Measurements from ENCODE around the gene PI4K2A. TPM values are rescaled to one million over a fixed set of nuclear protein-coding genes. Genes with fewer than 3 reads are reported as not detected.

Gene PI4K2A
- total and polyA plus RNA-seq, 8 donors, result 4.2 to 13.6 (median 9.7) TPM

- WGBS, 5 donors, result 82 to 92% (median 89%) methylated on average over 3 of the region's 3 CpGs
- Histone ChIP-seq H3K9me3 (no peaks in the 10 kb centered on the region), H3K27ac (peak overlapping the region in 1 of 5 donors; percentile 9), H3K4me1 (peaks cover 17 to 38% (median 24%) of the 10 kb centered on the region in 4 donors), H3K27me3 (no peaks in the 10 kb centered on the region), H3K4me3 (no peak overlapping the region), H3K36me3 (no peaks in the 10 kb centered on the region)
- intact Hi-C loops (cut with DNase I; ENCODE audit: low total_unique reads), result no loop called here
- DNase-seq, result no peak
- TF ChIP-seq POLR2AphosphoS5 (IDR thresholded peaks at IDR 0.05), result no peak
- TF ChIP-seq POLR2A (IDR thresholded peaks at IDR 0.05), result no peak
- TF ChIP-seq, protein P1, sequence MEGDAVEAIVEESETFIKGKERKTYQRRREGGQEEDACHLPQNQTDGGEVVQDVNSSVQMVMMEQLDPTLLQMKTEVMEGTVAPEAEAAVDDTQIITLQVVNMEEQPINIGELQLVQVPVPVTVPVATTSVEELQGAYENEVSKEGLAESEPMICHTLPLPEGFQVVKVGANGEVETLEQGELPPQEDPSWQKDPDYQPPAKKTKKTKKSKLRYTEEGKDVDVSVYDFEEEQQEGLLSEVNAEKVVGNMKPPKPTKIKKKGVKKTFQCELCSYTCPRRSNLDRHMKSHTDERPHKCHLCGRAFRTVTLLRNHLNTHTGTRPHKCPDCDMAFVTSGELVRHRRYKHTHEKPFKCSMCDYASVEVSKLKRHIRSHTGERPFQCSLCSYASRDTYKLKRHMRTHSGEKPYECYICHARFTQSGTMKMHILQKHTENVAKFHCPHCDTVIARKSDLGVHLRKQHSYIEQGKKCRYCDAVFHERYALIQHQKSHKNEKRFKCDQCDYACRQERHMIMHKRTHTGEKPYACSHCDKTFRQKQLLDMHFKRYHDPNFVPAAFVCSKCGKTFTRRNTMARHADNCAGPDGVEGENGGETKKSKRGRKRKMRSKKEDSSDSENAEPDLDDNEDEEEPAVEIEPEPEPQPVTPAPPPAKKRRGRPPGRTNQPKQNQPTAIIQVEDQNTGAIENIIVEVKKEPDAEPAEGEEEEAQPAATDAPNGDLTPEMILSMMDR (IDR thresholded peaks at IDR 0.05), result no peak
- TF ChIP-seq EP300 (IDR thresholded peaks at IDR 0.05), result no peak
Measured at GRCh38 chr10:97723001-97723400, 82.5 kb downstream of the PI4K2A start.

GRCh38 chr10:97724341-97724941, 84.0 kb downstream of the PI4K2A start:
- 51 to 72% (median 58%) methylated on average over 5 of the region's 5 CpGs for WGBS, 5 donors
- TF ChIP-seq POLR2A (IDR thresholded peaks at IDR 0.05) (no peak), EP300 (IDR thresholded peaks at IDR 0.05) (no peak), POLR2AphosphoS5 (IDR thresholded peaks at IDR 0.05) (no peak)
- TF ChIP-seq, protein P1 (IDR thresholded peaks at IDR 0.05), result no peak
- Histone ChIP-seq H3K4me3 (no peak overlapping the region), H3K4me1 (peaks cover 2 to 23% (median 10%) of the 10 kb centered on the region in 4 donors), H3K36me3 (no peaks in the 10 kb centered on the region), H3K9me3 (no peaks in the 10 kb centered on the region), H3K27me3 (no peaks in the 10 kb centered on the region), H3K27ac (peak overlapping the region in 2 of 5 donors; percentile 5 to 27)
- DNase-seq, result no peak
- intact Hi-C loops (cut with DNase I; ENCODE audit: low total_unique reads), result no loop called here

Other genes starting within 250 kb of the PI4K2A start
- 10 to 100 TPM in 4 of 5 donors, 1 to 10 TPM in 1; 3.5 to 22.2 (median 15.6) TPM for gene RRP12, start 239.3 kb upstream of the PI4K2A start, total RNA-seq
- gene RRP12, start 239.3 kb upstream of the PI4K2A start, polyA plus RNA-seq, result 10 to 100 TPM; 12.0 to 16.8 (median 13.1) TPM
- gene PGAM1, start 214.5 kb upstream of the PI4K2A start, total RNA-seq, result 100 to 1,000 TPM in 1 of 5 donors, 10 to 100 TPM in 4; 29.2 to 122 (median 95.6) TPM
- gene PGAM1, start 214.5 kb upstream of the PI4K2A start, polyA plus RNA-seq, result 100 to 1,000 TPM; 116 to 180 (median 137) TPM
- gene EXOSC1, start 194.7 kb upstream of the PI4K2A start, total RNA-seq, result 10 to 100 TPM; 11.6 to 30.6 (median 14.5) TPM
- gene EXOSC1, start 194.7 kb upstream of the PI4K2A start, polyA plus RNA-seq, result 10 to 100 TPM; 50.9 to 71.0 (median 52.7) TPM
- gene ZDHHC16, start 194.5 kb upstream of the PI4K2A start, total RNA-seq, result 10 to 100 TPM in 4 of 5 donors, 1 to 10 TPM in 1; 5.4 to 98.6 (median 35.9) TPM
- gene ZDHHC16, start 194.5 kb upstream of the PI4K2A start, polyA plus RNA-seq, result 10 to 100 TPM; 29.7 to 36.4 (median 30.7) TPM
- gene MMS19, start 142.2 kb upstream of the PI4K2A start, total RNA-seq, result 100 to 1,000 TPM in 1 of 5 donors, 10 to 100 TPM in 4; 55.1 to 146 (median 59.7) TPM
- gene MMS19, start 142.2 kb upstream of the PI4K2A start, polyA plus RNA-seq, result 10 to 100 TPM; 30.9 to 59.6 (median 30.9) TPM
- 10 to 100 TPM in 1 of 5 donors, 1 to 10 TPM in 4; 1.3 to 22.9 (median 3.1) TPM for gene UBTD1, start 141.7 kb upstream of the PI4K2A start, total RNA-seq
- 10 to 100 TPM in 2 of 3 donors, 1 to 10 TPM in 1; 9.3 to 14.8 (median 10.5) TPM for gene UBTD1, start 141.7 kb upstream of the PI4K2A start, polyA plus RNA-seq
- not detected for gene ANKRD2, start 67.9 kb upstream of the PI4K2A start, total RNA-seq
- 1 to 10 TPM in 1 of 3 donors, under 1 TPM in 2; 0.25 to 9.9 (median 0.68) TPM for gene ANKRD2, start 67.9 kb upstream of the PI4K2A start, polyA plus RNA-seq
- not detected for gene HOGA1, start 56.3 kb upstream of the PI4K2A start, total RNA-seq
- under 1 TPM in 1 of 3 donors, not detected in 2; 0.38 TPM for gene HOGA1, start 56.3 kb upstream of the PI4K2A start, polyA plus RNA-seq
- not detected for gene C10orf62, start 51.0 kb upstream of the PI4K2A start, total RNA-seq
- gene C10orf62, start 51.0 kb upstream of the PI4K2A start, polyA plus RNA-seq, result not detected
- gene MORN4, start 7.2 kb upstream of the PI4K2A start, total RNA-seq, result 10 to 100 TPM in 1 of 5 donors, 1 to 10 TPM in 1, not detected in 3; 5.5 to 19.8 TPM
- 10 to 100 TPM in 1 of 3 donors, 1 to 10 TPM in 2; 4.3 to 12.4 (median 6.8) TPM for gene MORN4, start 7.2 kb upstream of the PI4K2A start, polyA plus RNA-seq
- 10 to 100 TPM in 4 of 5 donors, 1 to 10 TPM in 1; 2.3 to 24.6 (median 12.1) TPM for gene AVPI1, start 46.6 kb downstream of the PI4K2A start, total RNA-seq
- gene AVPI1, start 46.6 kb downstream of the PI4K2A start, polyA plus RNA-seq, result 10 to 100 TPM; 16.7 to 38.2 (median 23.5) TPM
- gene MARVELD1, start 73.1 kb downstream of the PI4K2A start, total RNA-seq, result 10 to 100 TPM in 3 of 5 donors, 1 to 10 TPM in 2; 8.8 to 21.0 (median 12.7) TPM
- 10 to 100 TPM in 1 of 3 donors, 1 to 10 TPM in 2; 5.7 to 13.6 (median 8.4) TPM for gene MARVELD1, start 73.1 kb downstream of the PI4K2A start, polyA plus RNA-seq
- 10 to 100 TPM in 4 of 5 donors, 1 to 10 TPM in 1; 6.7 to 77.1 (median 25.2) TPM for gene ZFYVE27, start 96.5 kb downstream of the PI4K2A start, total RNA-seq
- 10 to 100 TPM in 1 of 3 donors, 1 to 10 TPM in 2; 4.3 to 16.3 (median 7.6) TPM for gene ZFYVE27, start 96.5 kb downstream of the PI4K2A start, polyA plus RNA-seq
- 1 to 10 TPM in 3 of 5 donors, under 1 TPM in 1, not detected in 1; 0.45 to 4.6 (median 2.1) TPM for gene SFRP5, start 131.3 kb downstream of the PI4K2A start, total RNA-seq
- 1 to 10 TPM in 2 of 3 donors, under 1 TPM in 1; 0.75 to 8.4 (median 2.1) TPM for gene SFRP5, start 131.3 kb downstream of the PI4K2A start, polyA plus RNA-seq
- gene GOLGA7B, start 209.2 kb downstream of the PI4K2A start, total RNA-seq, result 1 to 10 TPM in 2 of 5 donors, under 1 TPM in 3; 0.45 to 1.8 (median 0.72) TPM
- 1 to 10 TPM in 1 of 3 donors, under 1 TPM in 2; 0.31 to 2.8 (median 0.93) TPM for gene GOLGA7B, start 209.2 kb downstream of the PI4K2A start, polyA plus RNA-seq

Measured in stomach (tissue), 9 donors.